ENCODE data around the gene TUBB2B.

Gene TUBB2B

DNA sequence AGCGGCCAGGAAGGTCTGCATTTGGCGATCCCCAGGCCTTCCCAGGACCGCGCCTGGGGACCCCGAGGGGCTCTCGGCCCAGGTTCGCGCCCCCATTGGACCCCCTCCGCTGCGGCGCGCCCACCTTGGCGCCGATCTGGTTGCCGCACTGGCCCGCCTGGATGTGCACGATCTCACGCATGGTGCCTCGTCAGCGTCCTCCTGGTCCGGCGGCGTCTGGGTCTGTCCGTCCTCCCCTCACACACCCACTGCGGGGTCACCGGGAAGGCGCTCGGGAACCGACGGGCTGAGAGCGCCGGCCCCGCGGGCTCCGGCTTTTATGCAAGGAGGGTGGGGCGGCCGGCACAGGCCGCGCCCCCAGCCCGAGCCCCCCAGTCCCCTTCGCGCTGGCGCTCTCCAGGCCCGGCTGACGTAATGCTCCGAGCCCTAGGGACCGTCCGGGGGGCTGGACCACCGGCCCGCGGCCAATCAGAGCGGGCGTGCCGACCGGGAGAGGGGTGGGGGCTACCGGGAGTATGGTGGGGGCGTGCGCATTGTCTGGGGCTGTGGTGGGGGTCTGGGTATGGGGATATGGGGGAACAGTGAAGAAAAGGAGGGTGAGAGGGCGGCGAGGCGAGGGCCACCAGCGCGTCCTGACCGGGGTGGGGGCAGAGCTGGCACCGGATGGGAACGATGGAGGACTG is at the start of gene TUBB2B:
Gene TUBB2B (minus strand): TSS at position 291 of the 683 bp plus-strand sequence. CDS start 110 bp downstream, at position 181.
- peak; percentile 94 for DNase-seq

DNA sequence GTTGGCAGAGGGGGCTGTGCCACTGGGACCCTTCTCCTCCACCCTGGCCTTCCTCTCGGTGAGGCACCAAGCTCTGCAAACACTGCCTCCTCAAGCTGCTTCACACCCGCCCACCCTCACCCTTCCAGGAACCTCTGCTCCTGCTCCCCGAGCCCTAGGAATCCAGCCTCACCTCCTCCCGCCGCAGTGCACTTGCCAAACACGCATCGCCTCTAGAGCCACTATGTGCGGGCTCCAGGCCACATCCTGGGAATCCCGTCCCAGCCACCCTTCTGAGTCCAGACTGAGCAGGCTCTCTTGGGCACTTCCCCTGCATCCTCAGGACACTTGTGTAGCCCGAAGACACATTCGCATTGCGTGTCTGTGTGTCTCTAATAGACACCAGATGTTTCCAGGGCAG is 49.8 kb upstream of the TUBB2B start:
- DNase-seq: no peak

DNA sequence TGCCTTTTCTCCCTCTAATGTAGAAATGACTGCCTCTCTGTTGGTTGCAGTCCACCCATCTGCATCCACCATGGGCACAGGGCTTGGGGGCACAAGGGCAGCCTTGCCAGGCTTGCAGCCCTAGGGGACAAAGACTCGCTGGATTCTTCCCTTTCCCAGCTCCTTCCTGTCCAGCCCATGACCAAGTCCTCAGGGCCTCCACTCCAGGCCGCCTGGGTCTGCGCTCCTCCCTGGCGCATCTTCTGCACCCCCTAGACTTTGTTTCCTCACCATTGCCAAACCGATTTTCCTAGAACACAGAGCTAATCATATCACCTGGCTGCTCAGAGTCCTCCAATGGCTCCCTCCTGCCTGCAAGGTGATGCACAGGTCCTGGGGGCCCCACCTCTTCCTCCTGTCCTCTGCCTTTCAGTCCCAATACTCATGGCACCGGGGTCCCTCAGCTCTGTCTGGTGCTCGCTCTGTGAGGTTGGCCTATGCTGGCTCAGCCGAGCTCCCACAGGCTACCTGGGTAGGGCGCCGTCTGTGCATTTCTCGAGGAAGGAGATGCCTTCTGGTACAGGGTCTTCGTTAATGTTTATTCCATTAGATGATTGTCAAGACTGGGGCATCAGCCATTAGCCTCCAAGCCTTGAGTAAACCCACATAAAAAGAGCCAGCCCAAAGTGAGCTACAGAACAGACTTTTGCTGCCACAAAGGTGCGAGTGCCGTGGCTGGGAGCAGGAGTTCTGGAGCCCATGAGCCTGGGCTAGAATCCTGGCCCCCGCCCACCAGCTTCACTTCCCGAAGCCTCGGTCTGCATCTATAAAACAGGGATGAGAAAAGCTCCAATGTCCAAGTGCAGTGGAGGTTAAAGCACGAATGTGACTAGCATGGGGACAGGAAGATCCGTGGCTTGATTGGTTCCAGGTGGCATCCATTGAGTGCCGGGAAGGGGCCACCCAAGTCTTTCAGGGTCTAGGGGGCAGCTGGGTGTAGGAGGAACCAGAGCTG is 49.0 kb upstream of the TUBB2B start:
- no peak for DNase-seq

DNA sequence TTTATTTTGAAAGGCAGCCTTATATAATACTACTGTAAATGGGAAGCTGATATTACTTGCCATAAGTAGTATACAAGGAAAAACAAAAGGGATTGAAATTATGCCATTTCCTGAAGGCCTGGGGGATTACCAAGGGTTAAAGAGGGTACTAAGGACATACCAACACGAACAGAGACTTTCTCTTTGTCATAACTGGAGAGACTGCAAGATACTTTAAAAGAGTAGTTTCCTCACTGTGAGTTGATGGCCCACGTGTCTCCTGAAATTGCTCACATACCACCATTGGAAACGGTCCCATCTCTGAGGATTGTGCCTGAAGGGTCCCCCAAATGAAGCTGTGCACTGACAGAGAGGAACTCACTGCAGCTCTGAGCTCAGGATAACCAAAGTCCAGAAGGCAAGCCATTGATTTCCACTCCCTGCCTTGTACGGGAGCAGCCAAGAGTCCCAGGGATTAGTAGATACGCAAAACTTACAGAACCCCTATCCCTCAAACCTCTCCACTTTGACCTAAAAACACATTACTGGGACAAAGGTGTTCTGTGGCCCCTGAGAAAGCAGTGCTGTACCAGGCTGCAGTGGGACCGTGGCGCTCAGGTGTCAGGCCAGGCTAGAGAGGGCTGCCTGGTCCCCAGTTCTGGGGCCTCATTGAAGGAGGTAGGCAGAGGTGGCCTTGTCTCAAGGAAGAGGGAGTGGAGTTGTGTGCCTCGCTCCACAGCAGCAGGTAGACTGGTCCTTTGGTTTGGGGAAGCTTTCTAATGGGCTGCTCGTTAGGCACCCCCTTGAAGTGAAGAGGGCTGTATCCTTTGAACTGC is 46.5 kb upstream of the TUBB2B start:
- no peak for DNase-seq

DNA sequence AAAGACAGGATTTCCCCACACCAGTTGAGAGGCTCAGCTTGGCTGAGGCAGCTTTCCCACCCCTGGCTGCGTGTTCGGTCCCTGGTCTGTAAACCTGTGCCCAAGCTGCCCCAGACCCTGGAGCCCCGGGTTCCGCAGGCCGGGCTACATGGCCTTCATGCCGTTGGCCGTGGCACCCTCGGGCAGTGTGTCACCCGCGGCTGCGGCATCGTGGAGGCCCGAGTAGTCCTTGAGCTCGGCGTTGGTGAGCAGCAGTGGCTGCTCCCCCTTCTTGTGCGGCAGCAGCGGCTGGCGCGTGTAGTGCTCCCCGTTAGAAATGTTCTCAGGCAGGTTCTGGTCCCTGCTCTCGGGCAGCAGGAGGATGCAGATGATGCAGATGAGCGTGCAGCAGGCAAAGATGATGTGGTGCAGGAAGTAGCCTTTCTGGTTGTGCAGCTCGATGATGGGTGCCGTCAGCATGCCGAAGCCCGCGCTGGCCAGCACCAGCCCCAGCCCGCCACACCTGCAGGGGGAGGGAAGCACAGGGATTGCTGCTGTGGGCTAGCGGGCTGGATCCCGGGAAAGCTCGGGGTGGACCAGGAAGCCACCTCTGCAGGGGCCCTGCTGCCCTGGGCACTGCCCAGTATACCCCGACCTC is 45.6 kb upstream of the TUBB2B start:
- DNase-seq: no peak

DNA sequence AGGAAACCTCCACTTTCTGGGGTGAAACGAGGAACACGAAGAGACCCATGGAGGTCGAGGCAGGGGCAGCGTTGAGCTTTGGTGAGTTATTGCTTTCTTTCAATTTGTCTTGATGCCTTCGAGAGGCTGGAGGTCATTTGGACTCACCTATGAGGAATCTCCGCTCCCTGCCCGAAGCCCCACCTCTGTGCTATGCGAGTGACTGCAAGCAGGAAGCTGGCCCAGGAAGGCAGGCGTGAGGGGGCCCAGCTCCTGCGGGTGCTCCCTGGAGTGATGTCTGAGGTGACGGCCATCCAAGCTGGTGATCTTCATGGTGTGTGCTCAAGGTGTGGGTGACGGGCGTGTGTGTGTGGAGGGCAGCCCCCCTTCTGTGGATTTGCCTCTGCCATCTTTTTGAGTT is 44.3 kb upstream of the TUBB2B start:
- DNase-seq: no peak

DNA sequence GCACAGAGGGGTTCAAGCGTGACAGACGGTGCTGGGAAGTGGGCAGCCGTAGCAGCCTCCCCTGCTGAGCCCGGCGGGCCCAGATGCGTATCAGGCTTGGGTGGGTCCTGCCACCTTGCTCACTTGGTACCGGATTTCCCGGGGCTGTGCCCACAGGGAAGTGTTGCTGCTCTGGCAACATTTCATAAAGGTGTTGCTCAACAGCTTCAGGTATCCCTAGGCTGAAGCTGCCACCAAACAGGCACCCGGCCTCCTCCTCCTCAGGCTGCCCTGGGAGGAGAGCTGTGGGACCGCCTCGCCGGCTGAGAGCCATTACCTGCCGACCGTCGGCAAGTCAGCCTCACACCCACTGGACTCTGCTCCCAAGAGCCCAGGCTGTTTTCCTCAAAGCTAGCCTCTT is 42.8 kb upstream of the TUBB2B start:
- no peak for DNase-seq

DNA sequence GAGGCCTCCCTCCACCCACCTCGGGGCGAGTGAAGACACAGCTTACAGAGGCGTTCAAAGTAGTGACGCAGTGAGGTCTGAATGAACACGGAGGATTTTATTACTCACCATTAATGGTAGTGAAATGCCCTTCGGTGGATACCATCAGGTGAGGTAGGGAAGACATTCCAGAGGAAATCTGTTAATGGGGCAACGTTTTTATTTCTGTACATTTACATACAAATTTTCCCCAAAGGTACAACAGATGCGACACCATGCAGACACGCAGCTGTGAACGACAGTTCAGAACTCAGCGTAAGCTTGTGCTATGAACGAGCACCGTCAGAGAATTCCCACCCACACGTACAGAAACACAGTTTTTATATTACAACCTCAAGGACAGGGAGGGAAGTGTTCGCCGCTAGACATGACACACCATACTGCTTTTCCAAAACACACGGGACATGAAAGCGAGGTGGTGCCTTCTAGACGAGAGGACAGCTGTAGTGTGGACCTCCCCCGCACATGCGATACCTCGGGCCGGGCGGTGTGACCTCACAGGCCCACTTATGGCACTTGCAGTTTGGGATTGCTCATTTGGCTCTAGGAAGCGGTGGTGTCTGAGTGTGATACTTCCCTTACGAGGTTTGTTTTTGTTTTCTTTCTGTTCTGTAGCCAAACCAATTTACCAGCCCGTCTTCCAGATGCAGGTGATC is 42.0 kb upstream of the TUBB2B start:
- DNase-seq: no peak

DNA sequence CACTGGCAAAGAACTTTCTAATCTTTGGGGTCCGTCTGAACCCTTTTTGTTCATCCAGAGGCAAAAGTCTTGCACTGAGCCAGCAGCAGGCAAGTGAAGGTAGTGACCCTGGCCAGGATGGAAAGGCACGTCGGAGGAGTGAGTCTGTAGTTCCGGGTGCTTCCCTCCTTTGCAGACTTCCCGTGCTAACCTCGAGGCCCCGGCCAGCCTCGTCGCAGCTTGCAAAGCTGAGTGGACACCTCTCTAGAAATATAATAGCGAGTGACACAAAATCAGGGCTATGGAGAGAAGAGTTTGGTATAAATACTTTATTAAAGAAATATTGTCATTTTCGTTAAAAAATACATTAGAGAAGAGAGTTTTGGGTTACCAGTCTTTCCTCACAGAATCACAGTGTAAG is 41.2 kb upstream of the TUBB2B start:
- DNase-seq: no peak

DNA sequence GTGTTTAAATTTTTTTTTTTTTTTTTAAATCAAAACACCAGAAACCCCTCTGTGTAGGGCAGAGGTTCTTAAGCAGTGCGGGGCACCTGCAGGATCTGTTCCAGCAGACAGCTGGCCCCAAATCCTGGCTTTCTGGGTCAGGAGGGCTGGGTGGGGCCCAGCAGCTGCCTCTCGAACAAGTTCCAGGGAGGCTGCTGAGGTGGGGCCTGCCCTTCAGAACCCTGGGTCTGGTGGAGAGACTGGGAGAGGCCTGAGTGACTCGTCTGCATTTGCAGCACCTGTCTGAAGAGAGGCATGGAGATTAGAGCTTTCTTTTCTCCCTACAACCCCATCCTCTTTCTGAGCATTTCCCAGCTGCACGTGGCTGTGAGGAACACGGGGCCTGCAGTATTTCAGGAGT is 39.7 kb upstream of the TUBB2B start:
- no peak for DNase-seq

DNA sequence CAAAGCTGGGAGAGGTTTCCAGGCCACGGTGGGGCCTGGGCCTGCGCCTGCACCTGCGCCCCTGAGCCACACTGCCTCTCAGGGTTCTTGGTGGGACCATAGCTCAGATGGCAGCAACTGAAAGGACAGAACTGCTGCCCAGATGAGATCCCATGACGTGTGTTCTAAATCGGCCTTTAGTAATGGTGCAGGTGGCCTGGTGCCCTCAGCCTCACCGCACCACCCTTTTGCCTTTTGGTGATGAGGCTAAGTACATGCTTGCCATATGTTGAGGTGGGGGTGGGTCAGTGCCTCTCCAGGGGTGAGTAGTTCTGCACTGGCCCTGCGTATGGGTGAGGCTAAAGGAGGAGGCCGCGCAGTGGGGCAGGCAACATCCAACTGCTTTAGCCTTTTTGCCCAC is 38.7 kb upstream of the TUBB2B start:
- no peak for DNase-seq

DNA sequence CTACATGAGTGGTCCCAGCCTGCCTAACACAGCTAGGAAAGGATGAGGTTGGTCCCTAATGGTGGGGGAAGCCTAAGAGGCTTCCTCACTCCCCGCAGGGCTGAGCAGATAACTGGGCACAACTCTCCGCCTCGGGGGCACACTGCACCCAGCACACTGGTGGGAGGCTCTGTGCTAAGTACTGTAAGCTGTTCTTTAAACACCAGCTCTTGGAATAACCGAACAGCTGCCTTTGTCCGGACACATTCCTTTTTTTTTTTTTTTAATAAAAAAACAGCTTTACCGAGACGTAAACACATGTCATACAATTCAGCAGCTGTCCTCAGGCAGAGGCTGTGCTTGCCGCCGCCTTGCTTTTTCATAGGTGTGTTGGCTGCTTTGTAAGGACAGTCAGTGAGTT is 38.2 kb upstream of the TUBB2B start:
- no peak for DNase-seq

DNA sequence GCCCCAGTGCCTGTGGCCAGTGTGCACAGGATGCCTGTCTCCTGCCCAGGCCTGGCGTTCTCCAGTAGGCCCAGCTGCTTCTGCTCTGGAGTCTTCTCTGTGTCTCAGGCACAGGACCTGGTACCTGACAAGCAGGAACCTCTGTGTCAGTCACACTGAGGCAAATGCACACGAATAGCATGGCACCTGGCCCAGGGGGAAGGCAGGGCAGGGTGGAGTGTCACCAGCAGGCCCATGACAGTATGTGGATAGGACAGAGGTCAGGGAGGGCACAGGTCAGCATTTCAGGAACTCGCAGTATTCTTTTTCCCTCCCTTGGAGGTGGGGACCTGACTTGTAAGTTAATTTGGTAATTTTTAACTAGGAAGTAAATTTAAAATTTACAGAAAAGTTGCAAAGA is 36.9 kb upstream of the TUBB2B start:
- DNase-seq: no peak

DNA sequence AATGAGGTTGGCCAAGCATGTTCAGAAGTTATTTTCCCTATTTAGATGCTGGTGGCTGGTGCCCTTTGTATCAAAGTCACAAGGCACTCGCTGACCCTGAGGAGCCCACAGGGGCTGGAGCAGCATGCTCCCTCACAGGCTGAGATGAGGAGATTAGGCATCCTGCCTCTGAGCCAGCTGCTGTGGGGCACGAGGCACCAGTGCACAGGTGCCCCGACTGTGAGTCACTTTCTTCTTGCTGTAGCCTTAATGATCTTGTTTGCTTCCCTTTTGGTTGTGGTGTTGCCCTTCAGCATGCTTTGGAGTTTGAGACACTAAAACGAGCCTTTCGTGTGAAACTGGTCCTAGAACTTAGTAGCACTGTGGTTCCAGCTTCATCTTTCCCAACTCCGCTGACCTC is 35.6 kb upstream of the TUBB2B start:
- DNase-seq: no peak

DNA sequence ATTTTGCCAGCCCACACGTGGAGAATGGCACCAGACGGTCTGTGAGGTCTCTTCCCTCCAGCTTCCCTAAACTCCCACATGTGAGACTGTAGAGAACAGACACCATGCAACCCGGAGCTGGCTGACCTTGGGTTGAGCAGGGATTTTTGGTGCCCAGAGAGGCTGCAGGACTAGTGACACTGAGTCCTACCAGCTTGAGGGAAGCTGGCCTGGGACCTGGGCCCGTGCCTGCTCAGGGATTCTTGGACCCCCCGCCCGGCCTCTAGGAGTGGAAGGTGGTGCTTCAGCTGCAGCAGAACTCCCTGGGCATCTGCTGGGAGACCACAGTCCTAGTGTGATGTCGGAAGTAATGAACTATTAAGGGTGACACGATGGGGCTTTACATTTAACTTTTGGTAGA is 34.5 kb upstream of the TUBB2B start:
- no peak for DNase-seq

DNA sequence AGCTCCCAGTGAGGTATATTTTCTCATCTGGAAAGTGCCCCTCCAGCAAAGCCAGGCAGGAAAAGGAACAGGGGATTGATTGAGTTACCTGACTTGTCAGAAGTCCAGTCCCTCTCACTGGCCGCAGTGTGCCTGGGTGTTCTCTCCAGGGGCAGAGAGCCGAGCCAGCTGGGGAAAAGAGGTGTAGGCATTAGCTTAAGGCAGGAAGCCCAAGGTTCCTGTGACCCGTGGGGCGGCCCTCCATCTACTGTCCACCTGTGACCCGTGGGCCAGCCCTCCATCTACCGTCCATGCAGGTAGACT is 34.0 kb upstream of the TUBB2B start:
- no peak for DNase-seq

DNA sequence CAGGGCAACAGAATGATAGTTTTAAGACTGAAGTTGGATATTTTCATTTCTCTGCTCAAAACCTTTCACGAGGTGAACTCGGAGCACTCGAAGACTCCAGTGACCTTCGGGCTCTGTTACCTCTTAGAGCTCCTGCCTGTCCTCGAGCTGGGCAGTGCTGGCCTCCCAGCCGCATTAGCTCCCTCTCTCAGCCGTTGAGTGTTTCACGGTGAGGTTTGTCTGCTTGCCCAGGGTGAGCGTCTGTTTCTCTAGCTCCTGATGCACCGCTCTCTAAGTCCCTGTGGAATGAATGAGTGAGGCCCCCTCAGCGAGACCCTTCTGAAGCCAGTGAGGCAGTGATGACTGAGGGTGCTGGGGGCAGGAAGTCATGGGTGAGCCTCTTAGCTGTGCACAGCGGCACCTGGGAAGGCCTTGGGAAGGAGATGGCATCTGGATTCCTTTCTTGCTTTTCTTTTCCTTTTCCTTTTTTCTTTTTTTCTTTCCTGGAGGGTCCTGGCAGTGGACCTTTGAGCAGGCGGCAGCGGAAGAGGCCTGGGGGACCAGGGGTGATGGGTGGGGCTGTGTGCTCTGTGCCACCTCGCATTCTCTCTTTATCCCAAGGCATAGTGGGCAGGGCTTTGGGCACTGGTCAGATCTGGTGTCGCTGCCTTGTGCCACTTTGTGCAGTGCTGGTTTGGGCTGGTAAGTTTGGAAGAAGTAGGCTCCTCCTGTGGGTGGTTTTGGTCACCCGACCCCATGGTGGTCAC is 33.5 kb upstream of the TUBB2B start:
- DNase-seq: no peak

DNA sequence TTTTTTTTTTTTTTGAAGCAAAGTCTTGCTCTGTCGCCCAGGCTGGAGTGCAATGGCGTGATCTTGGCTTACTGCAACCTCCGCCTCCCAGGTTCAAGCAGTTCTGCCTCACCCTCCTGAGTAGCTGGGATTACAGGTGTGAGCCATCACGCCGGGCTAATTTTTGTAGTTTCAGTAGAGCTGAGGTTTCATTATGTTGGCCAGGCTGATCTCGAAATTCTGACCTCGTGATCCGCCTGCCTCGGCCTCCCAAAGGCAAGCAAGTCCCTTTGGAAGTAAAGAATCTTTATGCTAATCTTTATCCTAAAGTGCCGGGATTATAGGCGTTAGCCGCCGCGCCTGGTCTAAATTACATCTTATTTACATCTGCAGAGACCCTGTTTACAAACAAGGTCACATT is 32.8 kb upstream of the TUBB2B start:
- DNase-seq: no peak

DNA sequence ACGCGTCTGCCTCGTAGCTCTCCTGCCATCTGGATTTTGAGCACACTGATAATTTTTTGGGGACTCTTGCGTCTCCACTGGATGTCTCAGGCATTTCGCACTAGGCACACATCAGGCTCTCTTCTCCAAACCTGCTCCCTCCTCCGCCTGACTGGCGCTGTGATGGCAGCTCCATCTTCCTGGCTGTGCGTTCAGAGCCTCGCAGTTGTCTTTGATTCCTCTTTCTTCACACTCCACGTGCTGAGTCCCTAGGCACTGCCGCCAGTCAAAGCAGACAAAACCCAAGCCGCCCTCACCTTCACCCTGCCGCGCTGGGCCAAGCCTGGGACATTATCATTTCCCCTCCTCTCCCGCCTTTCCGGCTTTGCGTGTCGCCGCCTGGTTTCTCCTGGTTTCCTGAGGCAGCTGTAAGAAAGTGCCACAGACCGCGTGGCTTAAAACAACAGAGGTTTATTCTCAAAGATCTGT is 32.1 kb upstream of the TUBB2B start:
- DNase-seq: peak; percentile 20

DNA sequence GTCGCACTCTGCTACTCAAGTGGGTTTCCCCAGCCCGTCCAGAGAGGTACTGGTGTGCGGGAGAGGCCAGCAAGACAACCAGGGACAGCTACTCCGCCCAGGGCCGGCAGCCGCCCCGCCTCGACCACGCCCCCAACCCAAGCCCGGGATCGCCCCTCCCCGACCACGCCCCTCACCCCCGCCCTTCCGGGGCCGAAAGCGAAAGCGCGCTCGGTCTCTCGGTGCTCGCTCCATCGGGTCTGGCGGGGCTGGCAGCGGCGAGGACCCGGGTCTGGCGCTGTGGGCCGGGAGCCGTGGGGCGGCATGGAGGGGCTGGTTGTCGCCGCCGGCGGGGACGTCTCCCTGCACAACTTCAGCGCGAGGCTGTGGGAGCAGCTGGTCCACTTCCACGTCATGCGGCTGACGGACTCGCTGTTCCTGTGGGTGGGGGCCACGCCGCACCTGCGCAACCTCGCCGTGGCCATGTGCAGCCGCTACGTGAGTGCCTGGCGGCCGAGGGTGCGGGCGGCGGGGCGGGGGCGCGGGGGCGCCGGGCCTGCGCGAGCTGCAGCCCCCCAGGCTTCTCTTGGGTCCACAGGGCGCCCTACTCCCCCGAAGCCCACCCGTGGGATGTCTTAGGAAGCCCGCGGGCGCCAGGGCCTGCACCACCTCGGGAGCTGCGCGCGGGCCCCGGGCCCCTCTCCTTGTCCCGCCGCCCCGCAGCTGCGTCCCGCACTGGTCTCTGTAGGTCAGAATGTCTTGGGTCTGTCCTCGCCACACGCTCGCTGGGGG is 31.5 kb upstream of the TUBB2B start, which contains the start of gene PSMG4:
Gene PSMG4 (plus strand): TSS at position 228 of the 771 bp plus-strand sequence. CDS start 76 bp downstream, at position 304.
- peak; percentile 82 for DNase-seq

DNA sequence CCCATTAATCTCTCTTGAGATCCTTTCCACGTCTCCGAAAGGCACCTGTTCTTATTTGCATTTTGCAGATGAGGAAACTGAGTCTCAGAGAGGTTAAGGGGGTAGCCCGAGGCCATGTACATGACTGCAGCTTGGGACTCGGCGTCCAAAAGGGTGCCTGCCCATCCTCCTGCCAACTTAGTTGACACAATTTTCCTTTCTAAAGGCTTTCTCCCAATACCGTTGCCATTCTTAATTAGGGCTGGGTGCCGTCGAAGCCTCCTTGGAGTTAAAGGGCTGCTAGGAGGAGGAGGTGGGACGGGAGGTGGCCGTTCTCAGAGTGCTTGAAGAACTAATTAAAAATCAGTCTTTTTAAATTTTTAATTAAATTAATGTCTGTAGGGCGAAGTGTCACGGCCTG is 30.7 kb upstream of the TUBB2B start:
- DNase-seq: no peak
